Measurements from ENCODE around the gene EPX.

DNA sequence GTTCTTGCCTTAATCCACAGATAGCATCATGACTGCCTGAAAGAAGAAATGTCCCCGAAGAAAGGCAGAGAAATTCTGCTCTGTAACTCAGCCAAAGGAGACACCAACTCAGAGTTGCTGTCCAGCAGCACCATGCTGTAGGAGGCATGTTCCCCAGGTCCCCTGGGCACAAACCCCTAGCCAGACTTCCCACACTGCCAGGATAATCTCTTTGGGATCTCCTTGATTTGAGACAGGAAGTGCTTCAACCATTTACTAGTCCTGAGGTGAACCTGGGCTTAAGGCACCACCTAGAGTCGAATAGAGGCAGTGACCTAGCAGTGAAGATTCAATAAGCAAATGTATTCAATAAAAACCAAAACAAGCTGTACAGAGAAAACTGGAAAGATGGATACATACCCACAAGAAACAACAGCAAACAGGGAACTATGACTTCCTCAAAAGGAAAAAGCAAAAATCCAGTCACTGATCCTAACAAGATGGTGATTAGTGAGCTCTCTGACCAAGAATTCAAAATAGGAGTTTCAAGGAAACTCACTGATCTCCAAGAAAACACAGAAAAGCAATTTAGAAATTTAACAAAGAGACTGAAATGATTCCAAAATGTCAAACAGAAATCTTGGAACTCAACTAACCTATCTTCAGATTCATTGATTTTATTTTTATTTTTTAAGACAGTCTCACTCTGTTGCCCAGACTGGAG lies 20.0 kb upstream of the EPX start:
- TF ChIP-seq, protein P1, sequence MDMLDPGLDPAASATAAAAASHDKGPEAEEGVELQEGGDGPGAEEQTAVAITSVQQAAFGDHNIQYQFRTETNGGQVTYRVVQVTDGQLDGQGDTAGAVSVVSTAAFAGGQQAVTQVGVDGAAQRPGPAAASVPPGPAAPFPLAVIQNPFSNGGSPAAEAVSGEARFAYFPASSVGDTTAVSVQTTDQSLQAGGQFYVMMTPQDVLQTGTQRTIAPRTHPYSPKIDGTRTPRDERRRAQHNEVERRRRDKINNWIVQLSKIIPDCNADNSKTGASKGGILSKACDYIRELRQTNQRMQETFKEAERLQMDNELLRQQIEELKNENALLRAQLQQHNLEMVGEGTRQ (IDR thresholded peaks at IDR 0.05), result no peak
- TF ChIP-seq CTCF (IDR thresholded peaks at IDR 0.05) (peak; percentile 61), HOXA7 (CRISPR knock-in tag; IDR thresholded peaks at IDR 0.05) (no peak), EHMT2 (IDR thresholded peaks at IDR 0.05; ENCODE audit: low read depth) (no peak), EHF (CRISPR knock-in tag; IDR thresholded peaks at IDR 0.05) (no peak), TP53 (CRISPR knock-in tag; IDR thresholded peaks at IDR 0.05) (no peak), REST (IDR thresholded peaks at IDR 0.05) (peak; percentile 67), BCL3 (IDR thresholded peaks at IDR 0.05) (no peak), POLR2A (IDR thresholded peaks at IDR 0.05; ENCODE audit: low read length) (no peak)
- TF ChIP-seq, protein P2, sequence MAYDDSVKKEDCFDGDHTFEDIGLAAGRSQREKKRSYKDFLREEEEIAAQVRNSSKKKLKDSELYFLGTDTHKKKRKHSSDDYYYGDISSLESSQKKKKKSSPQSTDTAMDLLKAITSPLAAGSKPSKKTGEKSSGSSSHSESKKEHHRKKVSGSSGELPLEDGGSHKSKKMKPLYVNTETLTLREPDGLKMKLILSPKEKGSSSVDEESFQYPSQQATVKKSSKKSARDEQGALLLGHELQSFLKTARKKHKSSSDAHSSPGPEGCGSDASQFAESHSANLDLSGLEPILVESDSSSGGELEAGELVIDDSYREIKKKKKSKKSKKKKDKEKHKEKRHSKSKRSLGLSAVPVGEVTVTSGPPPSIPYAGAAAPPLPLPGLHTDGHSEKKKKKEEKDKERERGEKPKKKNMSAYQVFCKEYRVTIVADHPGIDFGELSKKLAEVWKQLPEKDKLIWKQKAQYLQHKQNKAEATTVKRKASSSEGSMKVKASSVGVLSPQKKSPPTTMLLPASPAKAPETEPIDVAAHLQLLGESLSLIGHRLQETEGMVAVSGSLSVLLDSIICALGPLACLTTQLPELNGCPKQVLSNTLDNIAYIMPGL (CRISPR knock-in tag; IDR thresholded peaks at IDR 0.05; ENCODE audit: borderline replicate concordance), result no peak
